Hematopoietic multipotent progenitor cell treated with erythropoietin and hydrocortisone succinate and interleukin-3 and kit ligand, for 4 days (in vitro differentiated cells): Measurements from ENCODE around the gene RBP5.
A peak's percentile ranks its signal among the peaks of the same experiment; 100 is the strongest.

Experiments used
- DNase-seq: peaks from one replicate; pipeline ENCODE4 v3.0.0-alpha.2; 2015

The RBP5 gene

GRCh38 chr12:7144414-7145120, 15.9 kb upstream of the RBP5 start:
- peak; percentile 71 for DNase-seq

- DNase-seq, result no peak
These were observed 14.9 kb upstream of the RBP5 start for GRCh38 chr12:7143564-7143963.

- DNase-seq, result no peak
These were observed 14.2 kb upstream of the RBP5 start for GRCh38 chr12:7142809-7143465.

GRCh38 chr12:7142056-7142644, 13.5 kb upstream of the RBP5 start:
- peak; percentile 83 for DNase-seq

- DNase-seq, result no peak
These were observed 12.8 kb upstream of the RBP5 start for GRCh38 chr12:7141351-7142005.

- no peak for DNase-seq
These were observed 10.5 kb upstream of the RBP5 start for GRCh38 chr12:7139200-7139599.

- DNase-seq, result no peak
These were observed 9.2 kb upstream of the RBP5 start for GRCh38 chr12:7137908-7138307.

DNA sequence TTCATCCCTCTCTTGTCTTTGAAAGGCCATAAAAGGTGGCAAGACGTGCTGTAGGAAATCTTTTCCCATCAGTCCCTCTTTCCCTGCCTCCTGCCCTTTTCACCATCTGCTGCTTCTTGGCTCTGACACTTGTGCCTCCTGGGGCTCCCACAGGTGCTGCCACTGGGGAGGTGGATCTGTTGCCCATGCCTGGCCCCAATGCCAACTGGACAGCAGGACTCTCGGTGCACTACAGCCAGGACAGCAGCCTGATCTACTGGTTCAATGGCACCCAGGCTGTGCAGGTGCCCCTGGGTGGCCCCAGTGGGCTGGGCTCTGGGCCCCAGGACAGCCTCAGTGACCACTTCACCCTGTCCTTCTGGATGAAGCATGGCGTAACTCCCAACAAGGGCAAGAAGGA, 8.0 kb upstream of the RBP5 start:
- DNase-seq, result no peak

- no peak for DNase-seq
These were observed 7.4 kb upstream of the RBP5 start for GRCh38 chr12:7136071-7136470.

- DNase-seq, result no peak
These were observed 5.9 kb upstream of the RBP5 start for GRCh38 chr12:7134396-7135166.

GRCh38 chr12:7131502-7131866, 2.8 kb upstream of the RBP5 start:
- DNase-seq, result peak; percentile 80

- peak; percentile 78 for DNase-seq
These were observed 2.2 kb upstream of the RBP5 start for GRCh38 chr12:7130701-7131501.

DNA sequence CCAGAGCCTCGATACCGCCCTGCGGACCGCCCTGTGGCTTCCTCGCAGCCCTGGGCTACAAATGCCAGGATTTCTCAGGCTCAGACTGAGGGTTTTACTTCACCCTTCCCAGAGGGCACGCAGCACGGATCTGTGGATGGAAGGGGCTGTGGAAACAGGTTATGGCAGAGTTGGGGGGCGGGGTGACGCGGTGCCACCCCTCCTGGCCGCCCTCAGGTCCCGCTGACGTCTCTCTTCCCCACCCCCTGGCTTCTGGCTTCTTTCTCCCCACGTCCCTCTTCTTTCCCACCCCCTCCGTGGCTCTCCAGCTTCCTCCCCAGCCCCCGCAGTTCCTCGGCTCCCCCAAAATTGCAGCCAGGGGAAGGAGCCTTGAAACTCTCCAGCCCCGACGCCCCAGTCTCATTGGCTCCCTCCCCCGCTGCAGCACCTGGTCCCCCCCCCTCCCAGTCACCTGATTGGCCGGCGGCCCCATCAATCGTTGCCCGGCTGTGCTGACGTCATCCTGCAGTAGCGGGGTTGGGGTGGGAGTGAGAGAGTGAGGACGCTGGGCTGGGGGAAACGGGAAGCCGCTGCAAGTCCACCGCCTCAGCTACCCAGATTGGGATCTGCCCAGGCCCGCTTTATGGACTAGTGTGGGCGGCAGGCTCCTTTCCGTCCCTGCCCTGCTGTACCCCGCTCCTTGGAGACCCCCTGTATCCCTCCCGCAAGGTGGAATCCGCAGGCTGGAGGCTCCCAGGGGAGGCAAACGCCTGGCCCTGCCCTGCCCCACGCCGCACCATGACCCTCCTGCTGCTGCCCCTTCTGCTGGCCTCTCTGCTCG, 1.4 kb upstream of the RBP5 start, which contains the start of gene CLSTN3:
Gene CLSTN3 (plus strand): TSS at position 500 of the 820 bp plus-strand sequence. CDS start 278 bp downstream, at position 778.
- peak; percentile 87 for DNase-seq

- no peak for DNase-seq
These were observed 690 bp upstream of the RBP5 start for GRCh38 chr12:7129287-7129871.

DNA sequence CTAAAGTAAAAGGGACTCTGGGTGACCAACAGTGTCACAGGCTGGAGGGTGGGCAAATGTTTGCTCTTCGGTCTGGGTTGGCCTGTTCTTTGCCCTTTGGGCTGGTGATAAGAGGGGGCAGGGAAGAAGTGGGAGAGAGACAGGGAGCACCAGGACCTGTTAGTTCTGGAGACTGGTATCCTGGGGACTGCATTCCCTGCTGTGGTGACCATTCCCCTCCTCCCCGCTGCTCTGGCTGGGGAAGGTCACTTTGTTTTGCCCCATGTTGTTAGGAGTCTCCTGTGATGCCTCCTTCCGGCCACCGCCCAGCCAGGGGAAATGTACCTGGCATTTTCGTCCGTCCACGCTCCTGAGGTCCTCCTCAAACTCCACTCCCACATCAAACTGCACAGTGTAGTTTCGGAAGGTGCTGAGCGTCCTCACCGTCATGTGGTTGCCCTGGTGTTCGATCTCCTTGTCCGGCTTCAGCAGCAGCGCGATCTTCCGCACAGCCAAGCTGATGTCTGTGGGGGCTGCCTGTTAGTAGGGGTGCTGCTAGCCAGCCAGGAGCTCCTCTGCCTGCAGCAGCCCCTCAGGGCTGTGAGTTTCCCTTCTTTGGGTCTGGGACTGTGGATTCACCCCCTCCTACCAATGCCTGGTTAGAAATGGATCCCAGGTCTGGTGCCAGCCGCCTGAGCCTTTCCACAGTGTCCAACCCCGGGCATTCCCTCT, 618 bp downstream of the RBP5 start:
- no peak for DNase-seq

GRCh38 chr12:7125632-7126227, 3.0 kb downstream of the RBP5 start:
- DNase-seq, result no peak

DNA sequence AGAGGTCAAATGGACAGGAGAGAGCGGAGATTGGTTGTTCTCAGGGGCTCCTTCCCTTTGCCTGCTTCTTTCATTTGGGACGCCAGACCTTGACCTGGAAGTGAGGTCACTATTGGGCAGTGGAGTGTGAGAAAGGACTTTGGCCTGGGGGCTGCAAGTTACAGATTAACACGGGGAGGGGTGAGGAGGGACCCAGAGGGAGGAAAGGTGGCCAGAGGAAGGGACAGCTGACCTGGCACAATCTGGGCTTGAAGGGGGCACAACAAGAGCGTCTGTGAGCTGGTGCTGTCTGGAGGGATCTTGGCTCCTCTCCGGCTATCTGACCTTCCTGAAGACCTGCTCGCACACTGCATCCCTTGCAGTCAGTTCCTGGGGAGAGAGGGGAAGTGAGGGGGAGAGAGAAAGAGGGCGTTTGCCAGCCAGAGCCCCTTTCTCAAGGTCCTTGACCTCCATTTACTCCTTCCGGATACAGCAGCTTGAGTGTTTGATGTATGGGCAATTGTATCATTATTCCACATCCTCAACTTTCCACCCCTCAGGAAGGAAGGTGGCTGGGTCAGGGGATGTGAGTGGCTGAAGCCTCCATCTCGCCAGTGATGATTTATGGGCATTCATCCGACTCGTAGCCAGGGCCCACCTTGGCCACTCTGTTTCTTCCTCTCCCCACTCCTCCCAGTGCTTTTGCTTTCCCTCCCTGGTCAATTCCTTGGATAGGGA, 4.7 kb downstream of the RBP5 start:
- DNase-seq, result no peak

GRCh38 chr12:7122811-7123769, 5.6 kb downstream of the RBP5 start:
- peak; percentile 62 for DNase-seq
